ENCODE results near the gene CENPU. TPM values are rescaled to one million over a fixed set of nuclear protein-coding genes. Genes with fewer than 3 reads are reported as not detected.

Gene CENPU
- total RNA-seq, 2 donors from 2014 or later, result 48.6 to 66.4 TPM

Other genes with a start within 250 kb of the CENPU start
- gene CASP3, start 84.6 kb downstream of the CENPU start, total RNA-seq, result 10 to 100 TPM; 65.2 to 84.9 TPM
- 10 to 100 TPM; 17.0 to 23.6 TPM for gene PRIMPOL, start 84.4 kb downstream of the CENPU start, total RNA-seq
- 10 to 100 TPM; 13.2 to 22.2 TPM for gene ACSL1, start 91.9 kb upstream of the CENPU start, total RNA-seq

Measured in activated T-helper 17 cell treated with anti-CD3 and anti-CD28 coated beads, Interleukin-2, amount 50 U/mL, for 72 hours (primary cell).